HepG2 (cell line): ENCODE results near the gene JPH4. TPM values are rescaled to one million over a fixed set of nuclear protein-coding genes. Genes with fewer than 3 reads are reported as not detected.
"Not testable (repeated sequence)": the region's sequence is repeated elsewhere in the genome, so short reads cannot be mapped to it uniquely, and the experiment has no call there.

Experiments
- ATM ChIP-seq: fragments of 450-650 bp; IDR thresholded peaks from 2 replicates; pipeline ENCODE4 v1.7.1; 2017; ENCODE audit warnings: mild to moderate bottlenecking, borderline replicate concordance
- DDIT3 ChIP-seq: sonication (generic); formaldehyde crosslinking; IDR thresholded peaks from 2 replicates; pipeline ENCODE4 v1.4.0; 2020; ENCODE audit warnings: mild to moderate bottlenecking, missing genetic modification reagents
- DMAP1 ChIP-seq: IDR thresholded peaks from 2 replicates; pipeline ENCODE4 v1.6.1; 2016
- FLYWCH1 ChIP-seq: sonication (generic); formaldehyde crosslinking; IDR thresholded peaks from 2 replicates; pipeline ENCODE4 v1.8.1; 2023; ENCODE audit warnings: mild to moderate bottlenecking, missing genetic modification reagents
- MXD3 ChIP-seq: IDR thresholded peaks from 2 replicates; pipeline ENCODE4 v1.6.1; 2016; ENCODE audit warnings: mild to moderate bottlenecking, missing biosample characterization, missing genetic modification reagents
- PRMT3 ChIP-seq: sonication (generic); formaldehyde crosslinking; IDR thresholded peaks from 2 replicates; pipeline ENCODE4 v1.8.1; 2022; ENCODE audit warnings: low read depth, mild to moderate bottlenecking, moderate library complexity, missing genetic modification reagents, borderline replicate concordance
- RCOR2 ChIP-seq: IDR thresholded peaks from 2 replicates; pipeline ENCODE4 v1.6.1; 2016; ENCODE audit warnings: missing biosample characterization, missing genetic modification reagents
- REXO4 ChIP-seq: sonication (generic); formaldehyde crosslinking; IDR thresholded peaks from 2 replicates; pipeline ENCODE4 v1.8.0; 2022; ENCODE audit warnings: missing genetic modification reagents, mild to moderate bottlenecking, borderline replicate concordance
- RXRA ChIP-seq: sonication (generic); formaldehyde crosslinking; IDR thresholded peaks from 2 replicates; pipeline ENCODE4 v1.5.1; 2020; ENCODE audit warnings: missing genetic modification reagents
- RXRB ChIP-seq: IDR thresholded peaks from 2 replicates; pipeline ENCODE4 v1.6.1; 2016; ENCODE audit warnings: borderline replicate concordance, missing genetic modification reagents, missing compliant biosample characterization
- SAP130 ChIP-seq: IDR thresholded peaks from 2 replicates; pipeline ENCODE4 v1.6.1; 2016; ENCODE audit warnings: low read depth
- TEAD3 ChIP-seq: optimal IDR thresholded peaks from 2 replicates; pipeline ENCODE3; 2016; ENCODE audit warnings: borderline replicate concordance
- USF2 ChIP-seq, 2 experiments: sonication (generic) in 1 of 2; formaldehyde crosslinking in 1 of 2; IDR thresholded peaks; 2 replicates each; pipeline versions ENCODE4 v1.5.1 to v1.6.1; 2011 to 2020; ENCODE audit warnings: borderline replicate concordance in 1 of 2, low read depth in 1 of 2, low read length in 1 of 2, mild to moderate bottlenecking in 1 of 2, missing genetic modification reagents in 1 of 2, moderate library complexity in 1 of 2
- ZNF276 ChIP-seq: sonication (generic); formaldehyde crosslinking; IDR thresholded peaks from 2 replicates; pipeline ENCODE4 v1.4.0; 2020; ENCODE audit warnings: mild to moderate bottlenecking, low read depth, missing genetic modification reagents
- ZNF30 ChIP-seq: sonication (generic); formaldehyde crosslinking; IDR thresholded peaks from 2 replicates; pipeline ENCODE4 v1.5.0; 2020; ENCODE audit warnings: mild to moderate bottlenecking, missing genetic modification reagents
- ZNF414 ChIP-seq: sonication (generic); formaldehyde crosslinking; IDR thresholded peaks from 2 replicates; pipeline ENCODE4 v1.5.0; 2020; ENCODE audit warnings: missing genetic modification reagents
- ZNF546 ChIP-seq: sonication (generic); formaldehyde crosslinking; conservative IDR thresholded peaks from 2 replicates; pipeline ENCODE4 v1.8.1; 2023; ENCODE audit warnings: mild to moderate bottlenecking, missing genetic modification reagents
- ZNF639 ChIP-seq: conservative IDR thresholded peaks from 2 replicates; pipeline ENCODE4 v1.6.1; 2018; ENCODE audit warnings: missing genetic modification reagents
- ZNF790 ChIP-seq: sonication (generic); formaldehyde crosslinking; IDR thresholded peaks from 2 replicates; pipeline ENCODE4 v1.8.0; 2022; ENCODE audit warnings: missing genetic modification reagents, mild to moderate bottlenecking, borderline replicate concordance
- ZSCAN25 ChIP-seq: sonication (generic); formaldehyde crosslinking; IDR thresholded peaks from 2 replicates; pipeline ENCODE4 v1.8.0; 2022; ENCODE audit warnings: mild to moderate bottlenecking, missing genetic modification reagents
- ZZZ3 ChIP-seq: sonication (generic); formaldehyde crosslinking; IDR thresholded peaks from 2 replicates; pipeline ENCODE4 v1.4.0; 2020; ENCODE audit warnings: missing genetic modification reagents, mild to moderate bottlenecking, borderline replicate concordance
- polyA plus RNA-seq, 8 experiments: library from polyadenylated mRNA; depleted of rRNA in 3 of 8; stranded (reverse) in 7 of 8; unstranded in 1 of 8; fragments of >200 nt; fragmentation: Illumina TruSeq in 4 of 8; extraction: Trizol in 4 of 8; gene quantifications; 2 replicates each; pipeline versions ENCODE4 v1.2.1 to v1.2.3, GENCODE V29; 2011 to 2016; ENCODE audit warnings: low read depth in 4 of 8, missing spikeins in 1 of 8, mixed read lengths in 1 of 8; ENCODE audit not compliant: insufficient read depth in 1 of 8
- total RNA-seq, 5 experiments: library from RNA; depleted of rRNA; stranded (reverse); fragments of >200 nt; fragmentation: Illumina TruSeq; extraction: Trizol; gene quantifications; 2 replicates each; pipeline ENCODE4 v1.2.3, GENCODE V29; 2016; ENCODE audit warnings: low read depth in 1 of 5

The JPH4 gene
- total and polyA plus RNA-seq, 2 of the 13 experiments (the other 11 are each of a cell fraction or from before 2014, with no cell fraction given) = 0.08 to 0.22 TPM

- TF ChIP-seq ZNF546 (CRISPR knock-in tag) (peak; percentile 83), DMAP1 (CRISPR knock-in tag) (peak; percentile 79; the same call in 1 of the 2 replicates), FLYWCH1 (CRISPR knock-in tag) (peak; percentile 97), TEAD3 (CRISPR knock-in tag) (peak; percentile 74), RXRB (peak; percentile 69), ZNF639 (CRISPR knock-in tag) (peak; percentile 85), RXRA (CRISPR knock-in tag) (peak; percentile 59), ATM (peak; percentile 15; the same call in 1 of the 2 replicates), ZNF276 (CRISPR knock-in tag) (peak; percentile 100), RCOR2 (CRISPR knock-in tag) (peak; percentile 82), ZNF790 (peak; percentile 94), ZNF414 (peak; percentile 100), SAP130 (CRISPR knock-in tag) (peak; percentile 93), ZNF30 (CRISPR knock-in tag) (peak; percentile 94), ZZZ3 (peak; percentile 83; the same call in 1 of the 2 replicates), PRMT3 (peak; percentile 80), DDIT3 (CRISPR knock-in tag) (peak; percentile 83; the same call in 1 of the 2 replicates), ZSCAN25 (peak; percentile 70; the same call in 1 of the 2 replicates), MXD3 (CRISPR knock-in tag) (peak; percentile 84; the same call in 1 of the 2 replicates), REXO4 (CRISPR knock-in tag) (peak; percentile 95; the same call in 1 of the 2 replicates), USF2 (IDR thresholded peaks at IDR 0.05; ENCODE audit: low read depth, low read length) (0 out of 2 replicates have a peak, but pooled peaks have one; percentile 6)
- TF ChIP-seq USF2 (CRISPR knock-in tag; IDR thresholded peaks at IDR 0.05; ENCODE audit: borderline replicate concordance) = not testable (repeated sequence)
These were observed 5.4 kb upstream of the JPH4 start (continued) for GRCh38 chr14:23583761-23584526.
